Type B pancreatic cell (in vitro differentiated cells): ENCODE data around the gene INA. TPM values are rescaled to one million over a fixed set of nuclear protein-coding genes. Genes with fewer than 3 reads are reported as not detected.
A peak's percentile ranks its signal among the peaks of the same experiment; 100 is the strongest.

ENCODE experiments used
- DNase-seq: peaks from one replicate; pipeline ENCODE4 v3.0.0; 2021; ENCODE audit warnings: mixed read lengths; ENCODE audit not compliant: unreplicated experiment; ENCODE audit errors: extremely low spot score
- H3K27ac Mint-ChIP-seq: 2 replicates; pipeline ENCODE4 v1.8.0; 2021; ENCODE audit warnings: mild to moderate bottlenecking, mixed read lengths
- H3K27me3 Mint-ChIP-seq: 2 replicates; pipeline ENCODE4 v1.8.0; 2021; ENCODE audit warnings: mixed read lengths
- H3K36me3 Mint-ChIP-seq: 2 replicates; pipeline ENCODE4 v1.8.0; 2021; ENCODE audit warnings: mixed read lengths
- H3K4me1 Mint-ChIP-seq: one replicate; pipeline ENCODE4 v1.8.0; 2021; ENCODE audit warnings: mixed read lengths; ENCODE audit not compliant: unreplicated experiment
- H3K4me3 Mint-ChIP-seq: 2 replicates; pipeline ENCODE4 v1.8.0; 2021; ENCODE audit warnings: mild to moderate bottlenecking, mixed read lengths
- H3K9me3 Mint-ChIP-seq: 2 replicates; pipeline ENCODE4 v1.8.0; 2021; ENCODE audit warnings: mixed read lengths
- CTCF ChIP-seq: fragments of 200-600 bp; sonication (generic); conservative IDR thresholded peaks from 2 replicates; pipeline ENCODE4 v1.5.0; 2021; ENCODE audit warnings: antibody characterized with exemption, mild to moderate bottlenecking
- total RNA-seq: library from RNA; stranded (reverse); gene quantifications from 2 replicates; pipeline ENCODE4 v1.2.1, GENCODE V29; 2021; ENCODE audit warnings: low replicate concordance

INA gene
- total RNA-seq, 1 donor from 2014 or later, result 9.4 TPM

- H3K36me3 Mint-ChIP-seq, result peaks cover 4% of the 10 kb centered on the region
- peaks cover 5% of the 10 kb centered on the region for H3K9me3 Mint-ChIP-seq
- TF ChIP-seq CTCF, result no peak
- H3K27me3 Mint-ChIP-seq, result peaks cover 71% of the 10 kb centered on the region
- peak overlapping the region; percentile 70 for H3K27ac Mint-ChIP-seq
- DNase-seq, result no peak
- peak overlapping the region; percentile 90 for H3K4me3 Mint-ChIP-seq
- peaks cover 11% of the 10 kb centered on the region for H3K4me1 Mint-ChIP-seq
Observed at GRCh38 chr10:103278537-103278823, 1.5 kb downstream of the INA start.

GRCh38 chr10:103278862-103279298 lies 1.9 kb downstream of the INA start:
- H3K27ac Mint-ChIP-seq, result peak overlapping the region; percentile 70
- peaks cover 67% of the 10 kb centered on the region for H3K27me3 Mint-ChIP-seq
- H3K4me1 Mint-ChIP-seq, result peaks cover 11% of the 10 kb centered on the region
- peak; percentile 79 for DNase-seq
- peak overlapping the region; percentile 90 for H3K4me3 Mint-ChIP-seq
- no peak for TF ChIP-seq CTCF
- H3K9me3 Mint-ChIP-seq, result peaks cover 5% of the 10 kb centered on the region
- peaks cover 4% of the 10 kb centered on the region for H3K36me3 Mint-ChIP-seq

GRCh38 chr10:103280031-103280430 lies 3.1 kb downstream of the INA start:
- Mint-ChIP-seq H3K4me1 (peaks cover 11% of the 10 kb centered on the region), H3K36me3 (peaks cover 4% of the 10 kb centered on the region), H3K9me3 (peaks cover 5% of the 10 kb centered on the region), H3K27ac (no peak overlapping the region), H3K27me3 (peaks cover 65% of the 10 kb centered on the region), H3K4me3 (peak overlapping the region; percentile 55)
- no peak for TF ChIP-seq CTCF
- no peak for DNase-seq

GRCh38 chr10:103280506-103280905 lies 3.6 kb downstream of the INA start:
- peaks cover 5% of the 10 kb centered on the region for H3K9me3 Mint-ChIP-seq
- H3K36me3 Mint-ChIP-seq, result peaks cover 4% of the 10 kb centered on the region
- peaks cover 11% of the 10 kb centered on the region for H3K4me1 Mint-ChIP-seq
- DNase-seq, result no peak
- peaks cover 60% of the 10 kb centered on the region for H3K27me3 Mint-ChIP-seq
- no peak overlapping the region for H3K27ac Mint-ChIP-seq
- TF ChIP-seq CTCF, result no peak
- H3K4me3 Mint-ChIP-seq, result peak overlapping the region; percentile 37

GRCh38 chr10:103281753-103282152 lies 4.8 kb downstream of the INA start:
- Mint-ChIP-seq H3K36me3 (peaks cover 4% of the 10 kb centered on the region), H3K27ac (no peak overlapping the region), H3K27me3 (peaks cover 47% of the 10 kb centered on the region), H3K4me1 (peaks cover 11% of the 10 kb centered on the region), H3K4me3 (peak overlapping the region; percentile 72), H3K9me3 (peaks cover 5% of the 10 kb centered on the region)
- no peak for TF ChIP-seq CTCF
- DNase-seq, result no peak

GRCh38 chr10:103282961-103283360 lies 6.0 kb downstream of the INA start:
- H3K4me3 Mint-ChIP-seq, result no peak overlapping the region
- H3K9me3 Mint-ChIP-seq, result peaks cover 5% of the 10 kb centered on the region
- no peak for TF ChIP-seq CTCF
- DNase-seq, result no peak
- H3K27ac Mint-ChIP-seq, result no peak overlapping the region
- peaks cover 4% of the 10 kb centered on the region for H3K36me3 Mint-ChIP-seq
- H3K27me3 Mint-ChIP-seq, result peaks cover 40% of the 10 kb centered on the region
- H3K4me1 Mint-ChIP-seq, result peaks cover 11% of the 10 kb centered on the region
